Heart left ventricle (tissue), 13 donors: ENCODE results near the gene CDH23.

Experiments
- CTCF ChIP-seq, 12 donors: fragments of 200-600 bp; sonication (generic) in 4 of 12; IDR thresholded peaks; one replicate each; pipeline versions ENCODE4 v1.5.0 to v1.8.0; 2018 to 2022; ENCODE audit warnings: antibody characterized with exemption in 12 of 12, mild to moderate bottlenecking in 5 of 12
- POLR2A ChIP-seq, 2 donors: fragments of 450-650 bp; IDR thresholded peaks; one replicate each; pipeline ENCODE4 v1.6.1; 2017; ENCODE audit warnings: antibody characterized with exemption in 2 of 2, mild to moderate bottlenecking in 2 of 2, moderate library complexity in 2 of 2
- donor health status: ischemic (EF 13 %, LVEDD 7.1; RV severe dilation, severe dysfunction).
- donor health status: DM: no; HTN: yes; CAD: no.
- donor health status: DM: no; HTN: no; CAD: no.
- donor health status: ischemic (EF 25% LVEDD 6.9; RV normal size, moderate dysfunction).
- donor health status: ischemic (EF 25% LVEDD 5.7; RV mildly dilated, moderate dysfunction).
- donor health status: ischemic (EF 35%, LVEDD 5.7; RV mildly dilated, moderate dysfunction).
- donor health status: nonischemic (EF 11% LVEDD 7.7; RV severe dilation, severe dysfunction).
- donor health status: DM: yes; HTN: yes; CAD: no.
- donor health status: PGD.
- donor health status: ischemic (EF 29% LVEDD 5.4; RV normal size, mild dysfunction).
- donor health status: nonischemic (EF 23%, LVEDD 6.1; RV moderate dilation, normal function).

- no peak for TF ChIP-seq CTCF (IDR thresholded peaks at IDR 0.05)
- no peak for TF ChIP-seq POLR2A (IDR thresholded peaks at IDR 0.05)
These were observed 407.4 kb downstream of the CDH23 start for GRCh38 chr10:71804077-71804476.
